GM21737 (cell line): ENCODE measurements around the gene A2M.
"Not testable (repeated sequence)": the region's sequence is repeated elsewhere in the genome, so short reads cannot be mapped to it uniquely, and the experiment has no call there.

Experiments
- ATAC-seq: cut with Tn5 transposase; IDR thresholded peaks from one replicate; pipeline ENCODE4 v1.9.1; 2021; ENCODE audit warnings: mild to moderate bottlenecking, moderate library complexity; ENCODE audit not compliant: unreplicated experiment

Gene A2M

DNA sequence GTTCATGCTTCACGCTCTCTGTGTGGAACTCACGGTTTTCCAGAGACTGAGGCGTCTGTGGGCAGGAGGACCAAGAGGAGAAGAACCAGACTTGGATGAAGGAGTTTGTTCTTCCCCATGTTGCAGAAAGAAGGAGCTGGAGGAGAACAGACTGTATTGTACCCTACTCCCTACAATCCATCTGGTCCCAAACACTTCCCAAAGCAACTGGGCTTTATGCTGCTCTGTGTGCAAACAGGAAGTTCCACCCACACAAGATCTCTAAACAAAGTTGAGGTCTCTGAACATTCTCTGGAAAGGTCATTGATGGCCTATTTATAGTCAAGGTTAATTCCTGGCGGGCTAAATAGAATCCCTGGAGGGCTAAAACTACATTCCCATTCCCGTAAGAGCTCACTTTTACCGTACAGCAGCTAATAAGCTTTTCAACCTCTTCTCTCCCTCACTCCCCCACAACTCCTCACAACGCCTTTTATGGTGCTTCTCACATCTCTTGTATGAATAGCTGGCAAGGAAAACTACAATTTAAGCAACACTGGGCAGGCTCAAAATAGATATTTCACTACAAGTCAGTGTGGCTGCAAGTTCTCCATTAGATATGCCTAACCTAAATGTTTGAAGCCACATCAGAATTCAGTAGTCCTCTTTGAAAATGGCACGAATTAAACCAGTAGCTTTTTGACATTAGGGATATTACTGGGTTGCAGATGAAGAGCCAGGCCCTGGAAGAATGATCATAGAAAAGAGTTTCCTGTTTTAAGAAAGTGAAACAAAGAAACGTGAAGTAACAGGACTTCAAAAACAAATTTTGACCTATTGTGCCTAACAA is at the start of gene A2M:
TSS of gene A2M (minus strand) at position 189 of the 829 bp plus-strand sequence. CDS start at position 119, 70 bp downstream.
- ATAC-seq, result no peak

DNA sequence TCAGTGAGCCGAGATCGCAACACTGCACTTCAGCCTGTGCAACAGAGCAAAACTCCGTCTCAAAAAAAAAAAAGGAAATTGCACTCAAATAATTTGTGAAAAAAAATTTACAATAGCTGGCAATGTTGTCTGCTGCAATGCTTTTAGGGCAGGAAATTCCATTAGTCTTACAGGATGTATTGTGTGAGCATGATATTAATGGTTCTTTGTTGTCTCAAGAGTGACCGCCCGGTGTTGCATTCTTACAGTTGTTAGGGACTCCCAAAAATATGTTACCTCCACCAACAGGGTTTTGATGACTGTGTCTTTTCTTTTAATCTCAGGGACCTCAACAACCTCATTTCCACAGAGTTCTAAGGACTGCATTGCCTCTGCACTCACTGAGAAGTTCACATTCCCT is 47.7 kb upstream of the A2M start:
- ATAC-seq, result no peak

DNA sequence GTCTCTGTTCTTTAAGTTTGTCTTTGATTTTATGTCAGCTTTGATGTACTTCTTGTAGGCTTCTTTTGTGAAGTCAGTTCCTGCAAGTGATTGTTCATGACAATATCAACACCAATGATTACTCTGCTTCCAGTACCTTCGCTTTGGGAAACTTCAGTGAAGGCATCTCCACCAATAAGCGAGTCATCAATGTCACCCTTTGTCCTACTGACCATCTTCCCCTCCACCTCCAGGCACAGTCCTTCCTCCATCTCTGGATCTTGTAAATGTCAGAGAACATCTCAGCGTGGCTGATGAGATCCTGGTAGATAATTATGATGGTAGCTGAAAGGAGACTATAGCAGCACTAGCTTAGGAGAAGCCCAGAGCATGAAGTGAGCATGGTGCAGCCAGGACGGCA is 40.4 kb upstream of the A2M start:
- ATAC-seq, result no peak

DNA sequence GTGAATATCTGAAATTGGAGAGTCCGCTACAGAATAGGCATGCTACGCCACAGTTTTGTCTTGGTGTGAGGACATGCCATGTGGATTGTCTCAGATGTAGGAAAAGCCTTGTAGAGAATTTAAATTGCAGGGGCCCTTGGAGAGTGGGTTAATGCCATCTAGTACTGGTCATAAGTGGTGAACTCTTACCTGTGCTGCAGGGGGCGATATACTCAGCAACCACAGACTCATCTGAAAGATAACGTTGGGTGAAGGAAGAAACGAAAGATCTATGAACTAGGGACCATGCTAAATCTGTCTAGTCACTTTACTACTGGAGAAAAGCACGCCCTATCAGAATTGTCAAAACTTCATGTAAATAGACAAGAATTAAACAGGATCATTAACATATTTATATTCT is 33.7 kb upstream of the A2M start:
- ATAC-seq, result no peak

DNA sequence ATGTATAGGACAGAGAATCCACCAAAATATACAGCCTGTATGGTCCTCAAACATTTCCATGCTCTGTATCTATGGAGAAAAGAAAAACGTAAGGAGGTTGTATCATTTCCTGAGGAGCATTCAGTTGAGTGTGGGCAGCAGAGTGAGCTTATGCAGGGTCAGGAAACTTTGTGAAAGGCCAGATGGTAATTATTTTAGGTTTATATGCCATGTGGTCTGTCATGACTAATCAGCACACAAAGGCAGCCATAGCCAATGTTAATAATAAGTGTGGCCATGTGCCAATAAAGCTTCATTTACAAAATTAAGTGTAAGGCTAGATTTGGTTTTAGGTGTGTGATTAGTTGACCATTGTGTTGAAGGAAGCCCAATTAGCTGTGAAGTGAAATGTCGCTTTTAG is 33.2 kb upstream of the A2M start:
- no peak for ATAC-seq

DNA sequence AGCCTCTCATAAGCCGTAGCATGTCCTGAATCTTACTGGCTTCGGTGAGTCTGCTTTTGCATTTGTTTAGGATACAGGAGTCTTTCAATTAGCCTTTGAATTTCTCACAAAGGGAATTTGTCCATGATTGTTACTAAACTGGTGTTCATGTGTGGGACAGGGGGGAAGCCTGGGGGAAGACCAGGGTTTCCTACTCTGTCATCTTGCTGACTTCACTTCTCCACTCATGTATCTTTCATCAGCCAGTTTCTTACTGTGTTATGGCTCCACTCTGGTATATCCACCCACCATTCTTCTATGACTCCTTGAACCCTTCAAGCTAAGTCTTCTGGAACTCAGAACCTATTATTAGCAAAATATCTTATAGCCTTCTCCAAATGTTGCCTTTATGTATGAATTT is 31.7 kb upstream of the A2M start:
- ATAC-seq, result no peak

DNA sequence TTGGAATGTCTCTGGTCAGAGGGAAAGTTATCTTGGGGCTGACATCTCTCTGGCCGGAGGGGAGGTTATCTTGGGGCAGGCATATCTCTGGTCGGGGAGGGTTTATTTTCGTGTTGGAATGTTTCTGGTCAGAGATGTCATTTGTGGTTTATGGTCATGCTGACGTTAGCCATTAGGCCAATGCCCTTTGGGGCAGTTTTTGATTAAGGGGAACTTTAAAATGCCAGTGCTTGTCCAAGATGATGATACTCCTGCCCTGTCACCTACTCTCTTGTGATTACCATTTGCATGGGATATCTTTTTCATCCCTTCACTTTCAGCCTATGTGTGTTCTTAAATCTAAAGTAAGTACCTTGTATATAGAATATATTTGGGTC is 29.0 kb upstream of the A2M start:
- ATAC-seq, result no peak

DNA sequence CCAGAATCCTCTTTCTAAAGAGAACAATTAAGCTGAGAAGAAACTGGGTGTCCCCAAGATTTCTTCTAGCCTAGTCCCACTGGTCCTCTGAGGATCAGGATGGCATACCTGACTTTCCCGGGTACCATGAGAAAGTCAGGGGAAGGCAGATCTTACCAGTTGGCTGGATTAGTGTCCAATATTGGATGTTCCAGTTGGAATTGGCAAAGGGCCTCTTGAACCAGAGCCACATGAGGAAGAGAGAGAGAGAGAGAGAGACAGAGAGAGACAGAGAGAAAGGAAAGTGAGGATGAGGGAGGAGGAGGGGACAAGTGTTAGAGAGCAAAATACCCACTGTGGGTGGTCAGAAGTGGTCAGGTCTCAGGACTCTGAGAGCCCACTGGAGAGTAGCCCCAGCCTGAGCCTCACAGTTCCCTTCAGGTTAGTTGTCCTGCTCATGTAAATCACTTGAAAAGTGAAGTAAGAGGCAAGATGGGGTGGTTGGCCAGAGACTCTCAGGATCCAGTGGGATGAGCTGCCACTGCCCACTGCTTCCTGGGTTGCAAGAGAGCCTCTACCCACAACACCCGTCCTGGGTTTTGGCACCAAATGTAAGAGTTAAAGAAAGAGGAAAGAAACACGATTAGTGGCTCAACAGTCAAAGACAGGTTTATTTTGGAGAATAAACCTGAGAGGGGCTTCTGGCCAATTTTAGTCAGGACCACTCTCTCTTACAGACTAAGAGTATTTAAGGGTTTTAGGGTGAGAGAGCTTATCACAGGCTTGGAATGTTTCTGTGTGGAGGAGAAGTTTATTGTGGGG is 28.4 kb upstream of the A2M start:
- no peak for ATAC-seq

DNA sequence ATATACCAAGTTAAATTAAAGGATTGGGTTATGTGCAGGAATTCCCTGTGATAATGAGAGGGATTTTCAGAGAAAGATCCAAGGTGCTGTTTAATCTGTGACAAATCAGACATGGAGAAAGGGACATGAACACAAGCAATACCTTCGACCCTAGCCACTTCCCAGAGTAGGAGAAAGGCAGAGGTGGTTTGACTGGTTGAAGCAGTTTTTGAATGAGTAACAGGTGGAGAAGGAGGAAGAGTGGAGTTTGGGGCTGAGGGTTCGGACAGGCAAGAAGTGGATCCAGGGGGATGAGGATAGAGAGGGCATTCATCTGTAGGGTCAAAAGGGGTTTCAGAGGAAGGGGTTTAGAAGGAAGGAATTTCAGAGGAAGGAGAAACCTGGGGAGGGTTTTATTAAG is 27.4 kb upstream of the A2M start:
- no peak for ATAC-seq

DNA sequence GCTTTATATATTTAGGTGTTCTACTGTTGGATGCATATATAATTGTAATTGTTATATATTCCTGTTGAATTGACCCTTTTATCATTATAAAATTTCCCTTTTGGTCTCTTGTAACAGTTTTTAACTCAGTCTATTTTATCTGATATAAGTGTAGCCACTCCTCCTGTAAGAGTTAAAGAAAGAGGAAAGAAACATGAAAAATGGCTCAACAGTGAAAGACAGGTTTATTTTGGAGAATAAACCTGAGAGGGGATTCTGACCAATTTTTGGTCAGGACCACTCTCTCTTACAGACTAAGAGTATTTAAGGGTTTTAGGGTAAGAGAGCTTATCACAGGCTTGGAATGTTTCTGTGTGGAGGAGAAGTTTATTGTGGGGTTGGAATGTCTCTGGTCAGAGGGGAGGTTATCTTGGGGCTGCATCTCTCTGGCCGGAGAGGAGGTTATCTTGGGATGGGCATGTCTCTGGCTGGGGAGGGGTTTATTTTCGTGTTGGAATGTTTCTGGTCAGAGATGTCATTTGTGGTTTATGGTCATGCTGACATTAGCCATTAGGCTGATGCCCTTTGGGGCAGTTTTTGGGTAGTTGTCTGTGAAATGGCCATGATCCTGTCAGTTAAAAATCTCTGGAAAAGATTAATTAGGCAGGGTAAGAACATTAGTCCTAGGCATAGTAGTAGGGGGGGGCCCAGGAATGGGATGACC is 24.0 kb upstream of the A2M start:
- ATAC-seq, result not testable (repeated sequence)

DNA sequence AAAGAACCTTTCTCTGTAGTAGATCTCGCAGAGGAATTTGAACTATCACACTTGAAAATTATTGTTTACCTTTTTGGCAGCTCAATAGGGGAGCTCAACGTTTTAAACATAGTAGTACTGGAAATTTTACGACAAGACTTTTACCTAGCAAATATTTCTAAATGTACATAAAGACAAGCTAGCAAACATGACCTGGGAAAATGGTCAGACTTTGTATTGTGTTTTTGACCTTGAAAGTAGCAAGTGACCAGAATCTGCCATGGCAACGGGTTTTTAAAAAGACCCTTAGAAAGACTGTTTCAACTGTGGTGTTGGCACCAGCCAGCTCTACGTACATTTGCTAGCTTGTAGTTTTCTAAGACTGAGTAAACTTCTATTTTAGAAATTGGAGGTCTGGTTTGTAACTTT is 20.2 kb upstream of the A2M start:
- no peak for ATAC-seq

DNA sequence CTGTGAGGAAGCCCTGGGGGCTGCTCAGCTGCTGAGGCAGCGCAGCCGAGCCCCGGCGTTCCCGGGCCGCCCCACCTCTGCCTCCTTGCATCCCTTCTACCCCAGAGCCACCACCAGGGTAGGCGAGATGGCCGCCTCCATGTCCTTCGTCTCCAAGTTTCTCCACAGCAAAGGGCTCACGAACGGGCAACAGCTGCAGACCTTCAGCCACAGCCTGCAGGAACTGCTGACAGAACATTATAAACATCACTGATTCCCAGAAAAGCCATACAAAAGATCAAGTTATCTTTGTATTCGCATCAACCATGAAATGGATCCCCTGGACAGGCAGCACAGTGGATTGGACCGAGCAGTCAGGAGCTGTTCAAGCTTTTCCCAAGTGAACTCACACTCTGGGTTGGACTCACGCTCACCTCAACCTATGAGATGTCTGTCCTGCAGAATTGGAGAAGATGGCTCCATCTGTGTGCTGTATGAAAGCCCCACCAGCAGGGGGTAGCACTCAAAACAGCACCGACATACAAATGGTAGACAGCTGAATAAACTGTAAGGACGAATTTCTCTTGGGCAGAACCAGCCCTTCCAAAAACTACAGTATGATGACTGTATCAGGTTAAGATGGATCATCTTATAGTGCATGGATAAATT is 19.4 kb upstream of the A2M start:
- no peak for ATAC-seq

DNA sequence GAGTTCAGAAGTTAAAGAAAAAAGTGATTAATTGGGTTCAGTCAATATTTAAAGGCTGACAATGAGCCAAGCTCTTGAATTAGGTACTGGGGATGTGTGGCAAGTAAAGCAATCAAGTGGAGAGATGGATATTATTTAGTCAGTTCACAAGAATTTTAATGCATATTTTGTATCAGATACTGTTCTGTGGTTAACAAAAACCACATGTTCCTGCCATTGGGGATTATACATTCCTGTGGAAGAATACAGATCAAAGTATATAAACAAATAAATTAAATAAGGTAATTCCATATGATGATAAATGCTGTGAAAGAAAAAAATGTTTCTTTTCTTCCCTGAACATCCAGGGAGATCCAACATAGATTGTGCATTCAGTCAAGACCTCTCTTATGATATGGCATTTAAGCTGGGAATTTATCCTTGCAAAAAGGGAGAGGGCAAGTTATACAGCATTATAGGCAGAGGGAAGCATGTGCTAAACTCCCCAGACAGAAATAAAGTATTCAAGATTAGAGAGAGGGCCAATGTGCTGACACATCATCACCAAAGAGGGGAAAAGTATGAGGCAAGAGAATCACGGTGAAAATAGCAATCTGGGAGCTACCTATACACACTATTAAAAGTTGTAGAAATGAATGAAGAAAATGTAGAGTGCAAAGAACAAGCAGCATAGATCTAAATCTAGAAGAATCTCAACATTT is 17.6 kb upstream of the A2M start:
- ATAC-seq, result no peak

DNA sequence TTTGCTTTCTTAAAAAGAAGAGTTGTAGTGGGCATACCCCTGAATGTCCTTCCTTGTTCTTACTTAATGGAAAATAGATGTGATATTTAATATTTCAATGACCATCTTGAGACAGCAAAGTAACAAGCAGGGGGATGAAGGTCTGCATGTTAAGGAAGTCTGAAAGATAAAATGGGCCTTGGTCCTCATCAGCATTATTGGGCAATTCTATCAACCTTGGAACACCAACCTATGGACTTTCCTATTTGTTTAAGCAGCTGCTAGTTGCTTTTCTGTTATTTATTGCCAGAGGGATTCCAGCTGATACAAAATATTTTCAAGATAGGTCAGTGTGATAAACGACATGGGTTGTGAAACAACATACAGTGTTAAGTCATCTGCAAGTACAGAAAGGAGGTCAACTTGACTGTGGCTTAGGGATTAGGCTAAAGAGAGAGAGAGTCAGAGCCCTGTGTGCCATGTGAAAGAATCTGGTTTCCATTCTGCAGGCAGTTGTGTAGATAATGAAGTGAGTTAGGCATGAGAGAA is 16.4 kb upstream of the A2M start:
- ATAC-seq, result no peak

DNA sequence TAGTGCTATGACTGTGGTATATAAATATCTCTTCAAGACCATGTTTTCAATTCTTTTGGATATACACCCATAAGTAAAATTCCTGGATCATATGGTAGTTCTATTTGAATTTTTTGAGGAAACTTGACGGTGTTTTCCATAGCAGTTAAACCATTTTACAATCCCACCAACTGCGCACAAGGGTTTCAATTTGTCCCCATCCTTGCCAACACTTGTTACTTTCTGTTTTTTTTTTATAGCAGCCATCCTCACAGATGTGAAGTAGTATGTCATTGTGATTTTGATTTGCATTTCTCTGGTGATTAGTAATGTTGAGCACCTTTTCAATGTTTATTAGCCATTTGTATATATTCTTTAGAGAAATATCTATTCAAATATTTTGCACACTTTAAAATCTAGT is 14.5 kb upstream of the A2M start:
- ATAC-seq, result no peak

DNA sequence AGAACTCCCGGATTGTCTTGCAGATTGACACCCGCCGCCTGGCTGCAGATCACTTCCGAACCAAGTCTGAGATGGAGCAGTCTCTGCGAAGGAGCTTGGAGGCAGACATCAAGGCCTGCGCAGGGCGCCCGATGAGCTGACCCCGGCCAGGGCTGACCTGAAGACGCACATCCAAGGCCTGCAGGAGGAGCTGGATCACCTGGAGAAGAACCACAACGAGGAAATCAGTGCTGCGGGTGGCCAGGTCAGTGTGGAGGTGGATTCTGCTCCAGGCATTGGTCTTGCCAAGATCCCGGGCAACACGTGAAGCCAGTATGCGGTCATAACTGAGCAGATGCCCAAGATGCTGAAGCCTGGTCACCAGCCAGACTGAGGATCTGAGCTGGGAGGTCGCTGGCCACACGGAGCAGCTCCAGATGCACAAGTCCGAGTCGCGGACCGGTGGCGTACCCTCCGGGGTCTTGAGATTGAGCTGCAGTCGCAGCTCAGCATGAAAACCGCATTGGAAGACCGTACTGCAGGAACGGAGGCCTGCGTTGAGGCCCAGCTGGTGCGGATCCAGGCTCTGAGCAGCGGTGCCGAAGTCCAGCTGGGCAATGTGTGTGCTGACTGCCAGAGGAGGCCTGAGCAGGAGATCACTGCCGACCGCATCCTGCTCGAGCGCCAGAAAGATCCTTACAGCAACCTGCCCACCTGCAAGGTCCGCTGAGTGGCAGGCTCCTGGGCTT is 12.4 kb upstream of the A2M start:
- no peak for ATAC-seq

DNA sequence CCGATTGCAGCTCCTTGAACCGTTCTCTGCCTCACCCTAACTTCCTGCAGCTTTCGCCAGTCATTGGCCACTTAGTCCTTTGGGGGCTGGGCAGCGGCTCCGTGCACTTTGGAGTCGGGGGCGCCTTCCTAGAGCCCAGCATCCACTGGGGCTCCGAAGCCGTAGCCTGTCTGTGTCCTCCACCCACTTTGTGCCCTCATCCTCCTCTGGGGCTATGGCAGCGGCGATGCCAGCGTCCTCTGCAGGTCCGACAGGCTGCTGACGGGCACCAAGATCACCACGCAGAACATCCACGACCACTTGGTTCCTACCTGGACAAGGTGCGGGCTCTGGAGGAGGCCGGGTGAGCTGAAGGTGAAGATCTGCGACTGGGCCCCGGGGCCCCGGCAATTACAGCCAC is 11.8 kb upstream of the A2M start:
- ATAC-seq, result no peak

DNA sequence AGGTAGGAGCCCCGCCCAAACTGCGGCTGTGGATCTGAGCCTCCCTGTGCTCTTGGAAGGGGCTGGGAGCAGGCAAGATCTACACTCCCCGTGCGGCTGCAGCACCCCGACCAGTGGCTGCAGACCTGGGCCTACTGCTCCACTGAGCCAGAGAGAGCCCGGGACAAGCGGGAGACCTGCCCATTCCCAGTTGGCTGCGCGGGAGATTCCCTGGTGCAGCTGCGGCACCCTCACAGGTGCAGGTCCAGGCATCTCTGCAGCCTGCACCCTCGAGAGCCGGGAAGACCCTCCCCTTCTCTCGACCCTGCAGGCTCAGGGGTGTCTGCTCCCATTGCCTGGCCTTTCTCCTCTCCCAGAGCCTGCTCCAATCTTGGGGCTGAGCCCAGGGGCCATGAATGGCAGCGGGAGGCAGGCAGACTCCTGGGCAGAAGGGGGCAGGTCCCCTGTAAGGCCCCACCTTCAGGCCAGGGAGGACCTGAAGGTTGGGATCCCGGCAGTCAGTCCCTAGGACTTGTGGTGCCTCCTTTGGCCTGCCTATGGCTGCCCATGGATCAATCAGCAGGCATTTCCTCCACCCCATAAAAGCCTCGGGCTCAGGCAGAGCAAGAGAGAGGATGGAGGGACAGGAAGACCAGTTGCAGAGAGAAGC is 8.8 kb upstream of the A2M start:
- ATAC-seq, result no peak

DNA sequence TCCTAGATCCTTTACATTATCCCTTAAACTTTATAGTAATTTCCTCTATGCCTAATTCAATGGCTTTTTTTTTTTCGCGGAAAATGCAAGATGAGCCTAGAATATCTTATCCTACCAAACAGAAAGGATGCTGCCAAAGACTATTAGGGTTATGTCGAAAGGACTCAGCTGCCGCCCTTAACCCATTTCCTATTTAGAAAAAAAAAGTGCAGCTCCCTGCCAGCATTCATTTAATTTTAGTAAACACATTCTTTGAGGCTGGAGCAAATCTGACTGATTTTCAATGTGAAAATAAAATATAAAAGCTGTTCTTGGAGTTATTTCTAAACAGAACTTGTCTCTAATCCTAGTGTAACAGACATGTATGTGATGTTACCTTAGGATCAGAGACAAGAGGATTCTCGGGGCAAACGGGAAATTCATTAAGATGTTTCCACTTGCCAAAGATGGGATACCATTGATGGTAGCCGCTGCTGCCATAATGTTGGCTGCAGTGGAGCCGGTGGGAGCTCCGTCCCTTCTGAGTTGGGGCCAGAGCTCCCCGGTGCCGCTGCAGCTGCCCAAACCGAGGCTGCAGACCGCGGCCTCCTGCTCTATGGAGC is 8.2 kb upstream of the A2M start:
- ATAC-seq, result no peak
